Skeletal muscle cell (primary cell): ENCODE measurements around the gene AIMP1.
A peak's percentile ranks its signal among the peaks of the same experiment; 100 is the strongest.

Experiments used
- DNase-seq: peaks from one replicate; pipeline ENCODE4 v3.0.0-alpha.2; 2010; ENCODE audit warnings: low read depth
- H3K4me3 ChIP-seq: 2 replicates; pipeline ENCODE4 v1.5.1; 2011; ENCODE audit warnings: low read depth, mild to moderate bottlenecking, control low read depth, low read length, moderate library complexity

AIMP1 gene

GRCh38 chr4:106339431-106339830 is 23.1 kb downstream of the AIMP1 start:
- no peak overlapping the region for H3K4me3 ChIP-seq
- no peak for DNase-seq

- DNase-seq, result no peak
- H3K4me3 ChIP-seq, result no peak overlapping the region
These were observed 24.4 kb downstream of the AIMP1 start for GRCh38 chr4:106340774-106341173.

- H3K4me3 ChIP-seq, result no peak overlapping the region
- DNase-seq, result no peak
These were observed 27.7 kb downstream of the AIMP1 start for GRCh38 chr4:106343865-106344646.

GRCh38 chr4:106344647-106344970 is 28.3 kb downstream of the AIMP1 start:
- DNase-seq, result no peak
- H3K4me3 ChIP-seq, result no peak overlapping the region

GRCh38 chr4:106347167-106347566 is 30.8 kb downstream of the AIMP1 start:
- no peak for DNase-seq
- no peak overlapping the region for H3K4me3 ChIP-seq

GRCh38 chr4:106351016-106351415 is 34.7 kb downstream of the AIMP1 start:
- DNase-seq, result no peak
- no peak overlapping the region for H3K4me3 ChIP-seq

- no peak for DNase-seq
These were observed 37.4 kb downstream of the AIMP1 start for GRCh38 chr4:106353786-106354185.

GRCh38 chr4:106355193-106355592 is 38.8 kb downstream of the AIMP1 start:
- no peak overlapping the region for H3K4me3 ChIP-seq

More at GRCh38 chr4:106353786-106354185, 37.4 kb downstream of the AIMP1 start:
- no peak overlapping the region for H3K4me3 ChIP-seq

GRCh38 chr4:106358899-106359298 is 42.5 kb downstream of the AIMP1 start:
- no peak for DNase-seq
- H3K4me3 ChIP-seq, result no peak overlapping the region

More at GRCh38 chr4:106355193-106355592, 38.8 kb downstream of the AIMP1 start:
- no peak for DNase-seq

- no peak overlapping the region for H3K4me3 ChIP-seq
- DNase-seq, result no peak
These were observed 45.9 kb downstream of the AIMP1 start for GRCh38 chr4:106362086-106362825.

GRCh38 chr4:106364282-106364681 is 47.9 kb downstream of the AIMP1 start:
- no peak for DNase-seq
- H3K4me3 ChIP-seq, result no peak overlapping the region

GRCh38 chr4:106365613-106366012 is 49.3 kb downstream of the AIMP1 start:
- peak; percentile 80 for DNase-seq
- H3K4me3 ChIP-seq, result no peak overlapping the region

GRCh38 chr4:106366026-106366425 is 49.7 kb downstream of the AIMP1 start:
- no peak for DNase-seq
- no peak overlapping the region for H3K4me3 ChIP-seq

GRCh38 chr4:106367072-106367471 is 50.7 kb downstream of the AIMP1 start:
- no peak overlapping the region for H3K4me3 ChIP-seq
- DNase-seq, result no peak

GRCh38 chr4:106368678-106369077 is 52.3 kb downstream of the AIMP1 start, which contains the start of gene GIMD1:
TSS of gene GIMD1 (minus strand) at chr4:106368778. CDS start at chr4:106367435, 1,343 bp downstream.
- no peak for DNase-seq
- no peak within 1 kb of the TSS for H3K4me3 ChIP-seq

- peak; percentile 51 for DNase-seq
- no peak overlapping the region for H3K4me3 ChIP-seq
These were observed 53.2 kb downstream of the AIMP1 start for GRCh38 chr4:106369456-106370060.

- no peak for DNase-seq
- H3K4me3 ChIP-seq, result no peak overlapping the region
These were observed 53.9 kb downstream of the AIMP1 start for GRCh38 chr4:106370214-106370613.

GRCh38 chr4:106371161-106371560 is 54.8 kb downstream of the AIMP1 start:
- H3K4me3 ChIP-seq, result no peak overlapping the region
- no peak for DNase-seq

- DNase-seq, result no peak
- no peak overlapping the region for H3K4me3 ChIP-seq
These were observed 56.7 kb downstream of the AIMP1 start for GRCh38 chr4:106373026-106373425.

GRCh38 chr4:106380179-106380578 is 63.8 kb downstream of the AIMP1 start:
- H3K4me3 ChIP-seq, result no peak overlapping the region
- no peak for DNase-seq
